NCI-H510A (cell line): ENCODE measurements around the gene ZNF831.

Source experiments
- DNase-seq: peaks from one replicate; lab custom pipeline; 2025; lab: John Stamatoyannopoulos, UW

ZNF831 gene

GRCh38 chr20:59305908-59306655, 142.5 kb downstream of the ZNF831 start:
- no peak for DNase-seq

DNA sequence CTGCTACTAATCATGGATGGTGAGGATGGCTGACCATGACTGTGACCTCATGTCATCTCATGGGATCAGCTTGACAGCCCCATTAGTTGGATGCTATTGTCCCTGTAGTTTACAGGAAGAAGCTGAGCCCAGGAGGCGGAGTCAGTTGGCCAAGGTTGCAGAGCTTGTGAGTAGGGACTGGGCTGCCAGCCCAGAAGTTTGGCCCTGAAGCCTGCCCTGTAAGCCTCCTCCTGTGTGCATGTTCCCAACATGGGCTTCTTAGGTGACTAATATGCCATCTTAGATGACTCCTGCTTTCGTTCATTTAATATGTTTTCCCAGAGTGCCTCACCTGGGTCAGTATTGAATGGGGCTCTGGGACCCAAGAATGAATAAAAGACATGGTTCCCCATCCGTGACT, 143.6 kb downstream of the ZNF831 start:
- no peak for DNase-seq
